Esophagus muscularis mucosa (tissue), 4 donors: ENCODE data around the gene AREG. TPM values are rescaled to one million over a fixed set of nuclear protein-coding genes. Genes with fewer than 3 reads are reported as not detected.

Source experiments
- DNase-seq: peaks from one replicate; pipeline ENCODE4 v3.0.0-alpha.2; 2017; ENCODE audit errors: extremely low spot score
- H3K27ac ChIP-seq, 4 donors: fragments of 200-600 bp; sonication (generic); replicated peaks in 1 of 4; 1 replicate in 3 of 4; 2 replicates in 1 of 4; pipeline ENCODE4 v1.5.1; 2016 to 2019; ENCODE audit warnings: mild to moderate bottlenecking in 1 of 4
- H3K27me3 ChIP-seq, 4 donors: fragments of 200-600 bp; sonication (generic); one replicate each; pipeline versions ENCODE4 v1.5.1 to v1.6.0; 2016 to 2019
- H3K36me3 ChIP-seq, 4 donors: fragments of 200-600 bp; sonication (generic); one replicate each; pipeline ENCODE4 v1.5.1; 2016 to 2019
- H3K4me1 ChIP-seq, 4 donors: fragments of 200-600 bp; sonication (generic); one replicate each; pipeline ENCODE4 v1.5.1; 2016 to 2019
- H3K4me3 ChIP-seq, 4 donors: fragments of 200-600 bp; sonication (generic); 1 replicate in 2 of 4; 2 replicates in 2 of 4; pipeline ENCODE4 v1.5.1; 2016 to 2019; ENCODE audit warnings: mild to moderate bottlenecking in 4 of 4, moderate library complexity in 1 of 4
- H3K9me3 ChIP-seq, 4 donors: fragments of 200-600 bp; sonication (generic); 1 replicate in 3 of 4; 2 replicates in 1 of 4; pipeline ENCODE4 v1.5.1; 2016 to 2019
- EP300 ChIP-seq: sonication (generic); formaldehyde crosslinking; IDR thresholded peaks from one replicate; pipeline ENCODE4 v1.6.1; 2017; ENCODE audit warnings: antibody characterized with exemption
- POLR2A ChIP-seq: fragments of 450-650 bp; IDR thresholded peaks from one replicate; pipeline ENCODE4 v1.6.1; 2017; ENCODE audit warnings: antibody characterized with exemption, moderate library complexity, mild to moderate bottlenecking, low read depth
- POLR2AphosphoS5 ChIP-seq, 2 donors: sonication (generic); formaldehyde crosslinking; IDR thresholded peaks; one replicate each; pipeline ENCODE4 v1.6.1; 2017; ENCODE audit warnings: antibody characterized with exemption in 2 of 2
- WGBS: methylation state at CpG from one replicate; pipeline ENCODE4 v1.1.5; 2018; 5-methylcytosine and 5-hydroxymethylcytosine counted together
- intact Hi-C: fragments of 100-400 bp; cut with DNase I; formaldehyde crosslinking; loops from one replicate; pipeline ENCODE4 v1.15.1; 2023
- total RNA-seq, 4 donors: library from RNA; depleted of rRNA; stranded (reverse); fragments of >200 nt; gene quantifications; one replicate each; pipeline versions ENCODE4 v1.1.0 to v1.2.1, GENCODE V29; 2016
- TF ChIP-seq, protein P1 (sequence below), 3 experiments: fragments of 200-600 bp in 2 of 3; fragments of 450-650 bp in 1 of 3; sonication (generic) in 2 of 3; IDR thresholded peaks; one replicate each; pipeline ENCODE4 v1.5.1; 2017 to 2019; ENCODE audit warnings: antibody characterized with exemption in 3 of 3, mild to moderate bottlenecking in 2 of 3, moderate library complexity in 1 of 3

The AREG gene
- total RNA-seq, 4 donors from 2014 or later, result 1.4 to 18.6 (median 4.4) TPM

DNA sequence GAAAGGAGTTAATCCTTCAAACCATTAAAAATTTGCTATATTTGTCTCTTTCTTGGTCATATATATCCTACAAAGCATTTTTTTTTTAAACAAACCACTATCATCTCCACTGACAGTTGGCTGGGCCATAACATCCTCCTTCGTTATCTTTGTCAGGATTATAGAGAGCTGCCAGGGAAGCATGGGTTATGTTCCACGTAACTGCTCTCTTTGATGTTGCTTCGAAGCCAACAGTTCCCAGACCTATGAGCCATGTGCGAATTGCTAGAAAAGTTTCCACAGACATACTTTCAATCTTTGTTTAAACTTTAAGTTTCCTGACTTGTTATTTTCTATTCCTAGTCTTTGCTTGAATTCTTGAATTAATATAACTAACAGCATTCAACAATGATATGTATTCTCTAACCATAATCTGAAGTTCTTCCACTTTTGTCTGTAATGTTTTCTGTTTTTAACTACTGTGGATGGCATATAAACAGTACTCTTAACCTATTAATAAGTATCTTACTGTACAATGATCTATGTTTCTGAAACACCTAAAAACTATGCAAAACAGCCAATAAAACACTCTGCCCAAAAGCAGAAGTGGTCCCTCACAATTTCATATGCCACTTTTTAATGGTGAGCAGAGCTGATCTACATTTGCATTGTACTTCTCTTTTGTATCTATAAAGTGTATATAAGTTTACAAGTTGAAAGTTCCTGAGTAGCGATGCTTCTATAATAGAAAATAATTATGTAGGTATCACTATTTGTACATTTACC lies 42.1 kb upstream of the AREG start:
- Histone ChIP-seq H3K4me1 (peaks cover 0 to 9% (median 2%) of the 10 kb centered on the region in 4 donors), H3K27me3 (no peaks in the 10 kb centered on the region), H3K36me3 (no peaks in the 10 kb centered on the region), H3K4me3 (no peak overlapping the region), H3K9me3 (no peaks in the 10 kb centered on the region), H3K27ac (no peak overlapping the region)
- TF ChIP-seq, protein P1, sequence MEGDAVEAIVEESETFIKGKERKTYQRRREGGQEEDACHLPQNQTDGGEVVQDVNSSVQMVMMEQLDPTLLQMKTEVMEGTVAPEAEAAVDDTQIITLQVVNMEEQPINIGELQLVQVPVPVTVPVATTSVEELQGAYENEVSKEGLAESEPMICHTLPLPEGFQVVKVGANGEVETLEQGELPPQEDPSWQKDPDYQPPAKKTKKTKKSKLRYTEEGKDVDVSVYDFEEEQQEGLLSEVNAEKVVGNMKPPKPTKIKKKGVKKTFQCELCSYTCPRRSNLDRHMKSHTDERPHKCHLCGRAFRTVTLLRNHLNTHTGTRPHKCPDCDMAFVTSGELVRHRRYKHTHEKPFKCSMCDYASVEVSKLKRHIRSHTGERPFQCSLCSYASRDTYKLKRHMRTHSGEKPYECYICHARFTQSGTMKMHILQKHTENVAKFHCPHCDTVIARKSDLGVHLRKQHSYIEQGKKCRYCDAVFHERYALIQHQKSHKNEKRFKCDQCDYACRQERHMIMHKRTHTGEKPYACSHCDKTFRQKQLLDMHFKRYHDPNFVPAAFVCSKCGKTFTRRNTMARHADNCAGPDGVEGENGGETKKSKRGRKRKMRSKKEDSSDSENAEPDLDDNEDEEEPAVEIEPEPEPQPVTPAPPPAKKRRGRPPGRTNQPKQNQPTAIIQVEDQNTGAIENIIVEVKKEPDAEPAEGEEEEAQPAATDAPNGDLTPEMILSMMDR (IDR thresholded peaks at IDR 0.05), result no peak
- TF ChIP-seq EP300 (no peak), POLR2AphosphoS5 (IDR thresholded peaks at IDR 0.05) (no peak), POLR2A (no peak)
- DNase-seq, result no peak
- WGBS, result 52% methylated on average over 5 of the region's 5 CpGs
- intact Hi-C loops, result no loop called here

DNA sequence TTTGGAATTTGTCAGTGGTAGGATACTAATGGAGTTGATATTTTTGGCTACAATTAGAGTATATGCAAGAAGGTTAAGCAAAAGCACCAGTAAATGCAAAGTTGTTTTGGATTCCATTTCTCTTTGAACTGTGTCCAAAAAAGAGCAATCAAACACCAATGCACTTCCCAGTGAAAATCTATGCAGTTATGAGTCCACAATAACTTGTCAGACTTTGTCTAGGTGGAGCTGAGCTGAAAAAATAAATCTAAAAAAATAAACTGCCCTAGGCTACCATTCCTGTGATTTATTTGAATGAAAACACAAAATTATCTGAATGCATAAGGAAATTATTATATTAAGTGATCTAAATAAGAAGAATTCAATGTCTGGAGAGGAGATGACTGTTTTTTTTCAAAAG lies 37.0 kb upstream of the AREG start:
- Histone ChIP-seq H3K4me1 (peaks cover 0 to 5% (median 0%) of the 10 kb centered on the region in 4 donors), H3K4me3 (no peak overlapping the region), H3K27me3 (no peaks in the 10 kb centered on the region), H3K9me3 (no peaks in the 10 kb centered on the region), H3K27ac (no peak overlapping the region), H3K36me3 (no peaks in the 10 kb centered on the region)
- no peak for DNase-seq
- TF ChIP-seq, protein P1 (IDR thresholded peaks at IDR 0.05), result no peak
- TF ChIP-seq POLR2A (no peak), EP300 (no peak), POLR2AphosphoS5 (IDR thresholded peaks at IDR 0.05) (no peak)
- intact Hi-C loops, result no loop called here

DNA sequence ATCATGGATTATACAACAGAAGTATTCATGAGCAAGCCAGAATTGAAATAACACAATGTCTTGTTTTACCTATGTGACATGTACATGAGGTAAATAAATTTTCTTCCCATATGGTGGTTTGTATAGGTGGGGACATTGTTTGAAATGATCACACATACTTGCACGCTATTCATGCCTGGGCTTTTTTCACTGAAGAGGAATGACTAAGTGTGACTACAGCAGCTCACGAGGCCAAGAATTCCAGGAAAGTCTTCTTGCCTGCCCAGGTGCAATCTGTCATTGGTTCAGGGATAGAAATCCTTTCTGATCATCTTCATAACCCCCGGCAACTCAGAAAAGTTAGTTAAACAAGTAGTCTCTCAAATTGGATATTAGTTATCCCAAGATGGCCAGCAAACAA lies 36.3 kb upstream of the AREG start:
- H3K9me3 ChIP-seq, result no peaks in the 10 kb centered on the region
- intact Hi-C loops, result no loop called here
- TF ChIP-seq POLR2A (no peak), POLR2AphosphoS5 (IDR thresholded peaks at IDR 0.05) (no peak), EP300 (no peak)
- TF ChIP-seq, protein P1 (IDR thresholded peaks at IDR 0.05), result no peak
- H3K4me1 ChIP-seq, result no peaks in the 10 kb centered on the region
- no peaks in the 10 kb centered on the region for H3K27me3 ChIP-seq
- H3K36me3 ChIP-seq, result no peaks in the 10 kb centered on the region
- H3K4me3 ChIP-seq, result no peak overlapping the region
- 59% methylated on average over 3 of the region's 3 CpGs for WGBS
- no peak for DNase-seq
- H3K27ac ChIP-seq, result no peak overlapping the region

DNA sequence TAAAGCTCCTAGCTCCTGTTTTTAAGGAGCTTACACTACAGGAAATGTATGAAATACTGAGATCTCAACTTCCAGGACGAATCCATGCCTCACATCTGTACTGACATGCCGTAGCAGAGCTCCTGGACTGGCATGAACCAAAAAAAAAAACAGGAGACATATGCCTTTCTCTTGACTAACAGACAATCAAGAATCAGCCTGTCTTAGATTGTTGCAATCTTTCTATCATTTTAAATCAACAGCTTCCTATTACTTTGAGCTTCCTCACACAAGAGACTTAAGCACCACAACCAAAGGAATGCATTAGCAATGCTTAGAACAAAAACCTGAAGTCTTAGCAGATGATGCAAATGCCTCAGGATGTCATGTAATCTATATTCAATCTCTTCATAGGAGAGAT lies 34.7 kb upstream of the AREG start:
- Histone ChIP-seq H3K36me3 (no peaks in the 10 kb centered on the region), H3K4me3 (no peak overlapping the region), H3K27ac (no peak overlapping the region), H3K27me3 (no peaks in the 10 kb centered on the region), H3K9me3 (no peaks in the 10 kb centered on the region), H3K4me1 (no peaks in the 10 kb centered on the region)
- TF ChIP-seq, protein P1 (IDR thresholded peaks at IDR 0.05), result no peak
- TF ChIP-seq POLR2A (no peak), EP300 (no peak), POLR2AphosphoS5 (IDR thresholded peaks at IDR 0.05) (no peak)
- WGBS, result 83% methylated on average over 2 of the region's 2 CpGs
- intact Hi-C loops, result no loop called here
- no peak for DNase-seq

DNA sequence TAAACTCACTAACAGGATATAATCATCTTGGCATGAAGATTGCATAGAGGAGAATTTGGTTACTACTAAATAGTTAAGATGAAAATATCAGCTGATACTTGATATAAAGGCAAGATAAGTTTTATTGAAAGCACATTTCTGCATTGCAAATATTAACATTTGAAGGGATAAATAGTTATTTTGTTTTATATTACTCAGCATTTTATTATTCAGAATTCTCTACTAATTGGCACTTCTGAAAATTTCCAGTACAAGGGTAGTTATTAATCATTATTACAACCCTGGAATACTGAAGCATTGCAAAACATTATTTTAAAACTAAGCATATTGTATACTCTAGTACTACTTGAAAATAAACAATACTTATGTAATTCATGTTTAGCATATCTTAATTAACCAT lies 32.7 kb upstream of the AREG start:
- TF ChIP-seq POLR2AphosphoS5 (IDR thresholded peaks at IDR 0.05) (no peak), POLR2A (no peak), EP300 (no peak)
- TF ChIP-seq, protein P1 (IDR thresholded peaks at IDR 0.05), result no peak
- H3K4me1 ChIP-seq, result no peaks in the 10 kb centered on the region
- H3K27ac ChIP-seq, result no peak overlapping the region
- H3K9me3 ChIP-seq, result no peaks in the 10 kb centered on the region
- no peaks in the 10 kb centered on the region for H3K36me3 ChIP-seq
- no peaks in the 10 kb centered on the region for H3K27me3 ChIP-seq
- intact Hi-C loops, result no loop called here
- DNase-seq, result no peak
- no peak overlapping the region for H3K4me3 ChIP-seq
